Measurements from ENCODE around the gene FARS2. TPM values are rescaled to one million over a fixed set of nuclear protein-coding genes. Genes with fewer than 3 reads are reported as not detected.

Gene FARS2
- total RNA-seq, 1 experiment from 2014 or later = 13.8 TPM

DNA sequence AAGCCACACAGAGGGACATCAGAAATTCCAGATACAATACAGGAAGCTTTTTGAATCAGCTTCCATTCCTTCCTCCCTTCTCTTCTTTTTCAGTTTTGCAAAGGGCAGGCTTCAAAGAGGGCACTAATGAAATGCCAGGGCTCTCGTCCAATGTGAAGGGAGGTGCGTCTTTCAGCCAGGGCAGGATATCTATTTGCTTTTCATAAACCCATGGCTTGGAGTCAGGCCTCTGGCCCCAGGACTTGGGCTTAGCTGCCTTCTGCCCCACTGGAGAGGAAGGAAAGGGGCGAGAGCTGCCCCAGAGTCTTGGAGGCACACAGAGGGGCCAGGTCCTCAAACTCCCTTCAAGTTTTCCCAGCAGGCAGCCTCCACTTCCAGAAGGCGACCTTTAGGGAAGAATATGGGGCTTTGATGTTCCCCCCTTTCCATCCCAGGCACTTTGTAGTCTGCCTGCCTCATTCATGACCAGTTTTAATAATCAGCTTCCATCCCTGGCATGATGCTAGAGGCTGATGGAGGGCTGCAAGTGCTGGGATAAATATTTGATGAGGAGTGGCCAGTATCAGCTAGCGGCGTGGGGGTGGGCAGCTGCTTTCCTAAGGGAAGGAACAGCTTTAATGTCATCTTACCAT lies 510.6 kb downstream of the FARS2 start:
- CTCF ChIA-PET = no interaction called here
- Histone ChIP-seq H2AFZ (ENCODE audit: low read depth, low read length, poor library complexity, severe bottlenecking) (no peak overlapping the region), H3K9ac (ENCODE audit: low read length) (no peak overlapping the region), H3K27me3 (ENCODE audit: insufficient read depth, low read length) (no peaks in the 10 kb centered on the region), H3K4me2 (ENCODE audit: low read length) (no peak overlapping the region), H3K9me3 (ENCODE audit: control insufficient read depth in 1 of 2, insufficient read depth in 1 of 2, low read depth in 1 of 2, low read length in 2 of 2) (no peaks in the 10 kb centered on the region), H3K36me3 (ENCODE audit: control insufficient read depth in 1 of 2, insufficient read depth in 2 of 2, low read length in 2 of 2) (no peaks in the 10 kb centered on the region), H3K27ac (ENCODE audit: low read depth, low read length) (no peak overlapping the region), H3K9me2 (ENCODE audit: insufficient read depth) (no peaks in the 10 kb centered on the region), H3K4me1 (ENCODE audit: control insufficient read depth in 1 of 2, insufficient read depth in 2 of 2, low read length in 2 of 2) (no peaks in the 10 kb centered on the region), H4K20me1 (ENCODE audit: insufficient read depth) (no peaks in the 10 kb centered on the region), H3K79me2 (ENCODE audit: insufficient read depth, low read length) (no peaks in the 10 kb centered on the region), H3K4me3 (replicated peaks in 1 of 2; ENCODE audit: low read depth in 1 of 2, low read length in 2 of 2) (no peak overlapping the region)
- no peak for ATAC-seq
- DNase-seq (ENCODE audit: low read depth, low spot score) = no peak
- BruUV-seq (replicated peaks) = no TSS peak
- POLR2A ChIA-PET = no interaction called here
- RAD21 ChIA-PET (ENCODE audit: low non-redundant PET in 1 of 2, low total read pairs in 2 of 2, uncharacterized antibody in 2 of 2, unreplicated experiment in 2 of 2) = no interaction called here
- no peak for TF ChIP-seq CEBPB (IDR thresholded peaks at IDR 0.05; ENCODE audit: low read depth)
- TF ChIP-seq, protein P1, sequence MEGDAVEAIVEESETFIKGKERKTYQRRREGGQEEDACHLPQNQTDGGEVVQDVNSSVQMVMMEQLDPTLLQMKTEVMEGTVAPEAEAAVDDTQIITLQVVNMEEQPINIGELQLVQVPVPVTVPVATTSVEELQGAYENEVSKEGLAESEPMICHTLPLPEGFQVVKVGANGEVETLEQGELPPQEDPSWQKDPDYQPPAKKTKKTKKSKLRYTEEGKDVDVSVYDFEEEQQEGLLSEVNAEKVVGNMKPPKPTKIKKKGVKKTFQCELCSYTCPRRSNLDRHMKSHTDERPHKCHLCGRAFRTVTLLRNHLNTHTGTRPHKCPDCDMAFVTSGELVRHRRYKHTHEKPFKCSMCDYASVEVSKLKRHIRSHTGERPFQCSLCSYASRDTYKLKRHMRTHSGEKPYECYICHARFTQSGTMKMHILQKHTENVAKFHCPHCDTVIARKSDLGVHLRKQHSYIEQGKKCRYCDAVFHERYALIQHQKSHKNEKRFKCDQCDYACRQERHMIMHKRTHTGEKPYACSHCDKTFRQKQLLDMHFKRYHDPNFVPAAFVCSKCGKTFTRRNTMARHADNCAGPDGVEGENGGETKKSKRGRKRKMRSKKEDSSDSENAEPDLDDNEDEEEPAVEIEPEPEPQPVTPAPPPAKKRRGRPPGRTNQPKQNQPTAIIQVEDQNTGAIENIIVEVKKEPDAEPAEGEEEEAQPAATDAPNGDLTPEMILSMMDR (IDR thresholded peaks at IDR 0.05 in 2 of 3, conservative IDR thresholded peaks at IDR 0.05 in 1 of 3; ENCODE audit: borderline replicate concordance in 1 of 3, insufficient read depth in 1 of 3, low read depth in 2 of 3, low read length in 2 of 3) = no peak
- TF ChIP-seq, protein P2, sequence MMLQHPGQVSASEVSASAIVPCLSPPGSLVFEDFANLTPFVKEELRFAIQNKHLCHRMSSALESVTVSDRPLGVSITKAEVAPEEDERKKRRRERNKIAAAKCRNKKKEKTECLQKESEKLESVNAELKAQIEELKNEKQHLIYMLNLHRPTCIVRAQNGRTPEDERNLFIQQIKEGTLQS (IDR thresholded peaks at IDR 0.05) = no peak
- TF ChIP-seq JUND (IDR thresholded peaks at IDR 0.05) = no peak
- intact Hi-C loops (cut with micrococcal nuclease) = no loop called here

DNA sequence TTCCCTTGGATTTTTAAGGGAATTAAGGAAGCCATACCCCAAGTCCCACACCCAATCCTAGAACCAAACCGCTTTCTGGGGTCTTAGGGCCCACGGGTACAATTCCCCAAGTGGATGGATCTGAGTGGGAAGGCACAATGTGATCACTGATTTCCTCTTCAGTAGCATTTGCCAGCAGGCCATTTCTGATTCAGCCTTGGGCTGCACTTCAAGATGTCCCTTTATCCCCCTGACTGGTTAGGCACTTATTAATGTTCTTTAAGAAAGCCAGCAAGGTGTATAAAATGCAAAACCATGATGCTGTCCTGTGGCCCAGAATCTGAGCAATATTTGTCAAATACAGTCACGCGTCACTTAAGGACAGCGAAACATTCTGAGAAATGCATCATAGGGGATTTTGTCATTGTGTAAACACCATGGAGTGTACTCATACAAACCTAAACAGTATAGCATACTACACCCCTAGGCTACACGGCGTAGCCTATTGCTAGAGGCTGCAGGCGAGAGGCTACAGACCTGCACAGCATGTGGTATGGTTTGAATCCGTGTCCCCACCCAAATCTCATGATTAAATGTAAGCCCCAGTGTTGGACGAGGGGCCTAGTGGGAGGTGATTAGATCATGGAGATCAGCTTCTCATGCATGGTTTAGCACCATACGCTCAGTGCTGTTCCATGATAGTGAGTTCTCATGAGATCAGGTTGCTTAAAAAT lies 511.3 kb downstream of the FARS2 start:
- H3K4me1 ChIP-seq (ENCODE audit: control insufficient read depth in 1 of 2, insufficient read depth in 2 of 2, low read length in 2 of 2) = no peaks in the 10 kb centered on the region
- TF ChIP-seq EZH2 (IDR thresholded peaks at IDR 0.05) = no peak
- TF ChIP-seq EZH2phosphoT487 (IDR thresholded peaks at IDR 0.05; ENCODE audit: borderline replicate concordance) = no peak
- TF ChIP-seq SP1 (IDR thresholded peaks at IDR 0.05; ENCODE audit: low read depth) = no peak
- TF ChIP-seq POLR2AphosphoS5 (IDR thresholded peaks at IDR 0.05; ENCODE audit: low read depth, low read length) = no peak
- TF ChIP-seq YY1 (IDR thresholded peaks at IDR 0.05; ENCODE audit: extremely low read depth, insufficient replicate concordance, low read depth, low read length) = no peak
- no peak for TF ChIP-seq SRF (IDR thresholded peaks at IDR 0.05; ENCODE audit: low read depth)
- TF ChIP-seq ZNF274 (IDR thresholded peaks at IDR 0.05; ENCODE audit: low read depth, low read length) = no peak
- H3K27me3 ChIP-seq (ENCODE audit: insufficient read depth, low read length) = no peaks in the 10 kb centered on the region
- no peaks in the 10 kb centered on the region for H4K20me1 ChIP-seq (ENCODE audit: insufficient read depth)
- no peak overlapping the region for H3K27ac ChIP-seq (ENCODE audit: low read depth, low read length)
- ChIA-PET RAD21 (ENCODE audit: low non-redundant PET in 1 of 2, low total read pairs in 2 of 2, uncharacterized antibody in 2 of 2, unreplicated experiment in 2 of 2) (no interaction called here), CTCF (no interaction called here), POLR2A (no interaction called here)
- ATAC-seq = no peak
- H3K9me3 ChIP-seq (ENCODE audit: control insufficient read depth in 1 of 2, insufficient read depth in 1 of 2, low read depth in 1 of 2, low read length in 2 of 2) = no peaks in the 10 kb centered on the region
- H3K36me3 ChIP-seq (ENCODE audit: control insufficient read depth in 1 of 2, insufficient read depth in 2 of 2, low read length in 2 of 2) = no peaks in the 10 kb centered on the region
- intact Hi-C loops (cut with micrococcal nuclease) = no loop called here
- no peaks in the 10 kb centered on the region for H3K9me2 ChIP-seq (ENCODE audit: insufficient read depth)
- no peak overlapping the region for H3K4me2 ChIP-seq (ENCODE audit: low read length)
- H2AFZ ChIP-seq (ENCODE audit: low read depth, low read length, poor library complexity, severe bottlenecking) = no peak overlapping the region
- H3K9ac ChIP-seq (ENCODE audit: low read length) = no peak overlapping the region
- DNase-seq (ENCODE audit: low read depth, low spot score) = no peak
- no peak overlapping the region for H3K4me3 ChIP-seq (replicated peaks in 1 of 2; ENCODE audit: low read depth in 1 of 2, low read length in 2 of 2)
- H3K79me2 ChIP-seq (ENCODE audit: insufficient read depth, low read length) = no peaks in the 10 kb centered on the region
- BruUV-seq (replicated peaks) = no TSS peak

All from HCT116 (cell line).